IPS-18c (cell line): ENCODE data around the gene PSMD12.

Experiments
- H3K4me3 ChIP-seq: 2 replicates; pipeline ENCODE4 v1.7.0; 2013; ENCODE audit warnings: low read depth, mild to moderate bottlenecking, low read length, moderate library complexity; ENCODE audit not compliant: insufficient read depth
- H3K9me3 ChIP-seq: one replicate; pipeline ENCODE4 v1.6.1; 2013; ENCODE audit warnings: mild to moderate bottlenecking, low read length, moderate library complexity; ENCODE audit not compliant: control insufficient read depth, insufficient read depth

Gene PSMD12

DNA sequence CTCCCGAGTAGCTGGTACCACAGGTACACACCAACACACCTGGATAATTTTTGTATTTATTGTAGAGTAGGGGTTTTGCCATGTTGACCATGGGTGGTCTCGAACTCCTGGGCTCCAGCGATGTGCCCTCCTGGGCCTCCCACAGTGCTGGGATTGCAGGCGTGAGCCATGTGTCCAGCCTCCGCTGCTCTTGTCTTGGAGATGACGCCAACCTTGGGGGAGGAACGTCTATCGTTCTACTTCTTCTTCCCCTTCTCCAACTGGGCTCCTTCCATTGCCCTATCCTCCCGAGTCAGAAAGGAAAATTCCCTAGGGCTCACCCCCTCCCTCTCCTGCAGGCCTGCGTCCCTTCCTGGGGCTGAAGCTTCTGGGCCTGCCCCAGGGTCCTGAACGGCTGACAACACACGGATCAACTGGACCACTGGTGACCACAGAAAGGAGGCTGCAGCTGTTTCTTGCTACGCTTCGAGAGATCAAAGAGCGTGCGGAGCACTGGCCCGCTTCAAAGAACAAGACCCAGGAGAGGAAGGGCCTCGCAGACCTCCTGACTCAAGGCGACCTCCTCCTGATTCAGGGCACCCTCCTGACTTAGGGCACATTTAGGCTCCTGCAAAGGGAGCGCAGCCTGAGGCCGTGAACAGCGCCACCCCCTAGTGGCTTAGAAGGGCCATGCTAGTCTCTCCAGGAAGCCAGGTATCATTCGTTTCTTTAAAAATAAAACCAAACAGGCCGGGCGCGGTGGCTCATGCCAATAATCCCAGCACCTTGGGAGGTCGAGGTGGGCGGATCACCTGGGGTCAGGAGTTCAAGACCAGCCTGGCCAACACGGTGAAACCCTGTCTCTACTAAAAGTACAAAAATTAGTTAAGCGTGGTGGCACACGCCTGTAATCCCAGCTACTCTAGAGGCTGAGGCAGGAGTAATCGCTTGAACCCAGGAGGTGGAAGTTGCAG is 72.8 kb downstream of the PSMD12 start:
- Histone ChIP-seq H3K4me3 (no peak overlapping the region), H3K9me3 (no peaks in the 10 kb centered on the region)

DNA sequence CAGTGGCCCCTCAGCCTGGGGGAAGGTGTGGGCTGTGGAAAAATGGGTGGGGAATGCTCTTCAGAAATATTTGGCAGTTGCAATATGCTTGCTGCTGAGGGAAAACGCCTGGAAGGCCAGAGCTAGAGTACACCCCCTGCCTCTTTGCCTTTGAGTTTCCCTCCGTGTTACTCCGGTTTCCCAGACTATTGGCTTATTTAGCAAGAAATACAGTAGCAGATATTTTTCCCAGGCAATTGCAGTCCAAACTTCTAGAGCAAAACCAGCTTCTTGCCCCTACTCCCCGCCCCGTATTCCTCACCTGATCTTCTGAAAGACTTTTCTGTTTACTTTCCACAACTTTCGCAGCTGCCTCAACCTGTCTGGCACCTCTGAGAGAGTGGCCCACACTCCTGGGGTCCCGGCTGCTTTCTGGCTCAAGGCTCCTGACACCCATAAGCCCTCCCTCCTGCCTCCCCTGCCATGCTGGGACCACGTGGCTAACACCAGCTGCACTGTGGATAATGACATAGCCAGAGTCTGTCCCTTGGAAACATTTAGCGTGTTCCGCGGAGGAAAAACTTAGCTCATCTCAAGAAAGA is 75.6 kb downstream of the PSMD12 start:
- Histone ChIP-seq H3K9me3 (no peaks in the 10 kb centered on the region), H3K4me3 (no peak overlapping the region)

DNA sequence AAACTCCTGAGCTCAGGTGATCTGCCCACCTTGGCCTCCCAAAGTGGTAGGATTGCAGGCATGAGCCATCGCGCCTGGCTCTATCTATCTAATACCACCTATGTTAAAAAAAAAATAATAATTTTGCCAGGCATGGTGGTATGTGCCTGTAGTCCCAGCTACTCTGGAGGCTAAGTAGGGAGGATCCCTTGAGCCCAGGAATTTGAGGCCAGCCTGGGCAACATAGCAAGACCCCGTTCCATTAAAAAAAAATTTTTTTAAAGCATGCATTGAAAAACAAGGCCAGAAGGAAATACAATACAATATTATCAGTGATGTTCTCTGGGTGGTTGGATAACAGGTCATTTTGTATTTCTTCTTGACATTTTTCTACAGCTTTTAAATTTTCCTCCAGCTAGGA is 76.1 kb downstream of the PSMD12 start:
- Histone ChIP-seq H3K4me3 (no peak overlapping the region), H3K9me3 (no peaks in the 10 kb centered on the region)

GRCh38 chr17:67289181-67289876 is 77.0 kb downstream of the PSMD12 start:
- Histone ChIP-seq H3K9me3 (no peaks in the 10 kb centered on the region), H3K4me3 (no peak overlapping the region)
